Measurements from ENCODE around the gene RBM39.

Gene RBM39

GRCh38 chr20:35665949-35666288 is 76.1 kb downstream of the RBM39 start:
- FAIRE-seq: no peak

DNA sequence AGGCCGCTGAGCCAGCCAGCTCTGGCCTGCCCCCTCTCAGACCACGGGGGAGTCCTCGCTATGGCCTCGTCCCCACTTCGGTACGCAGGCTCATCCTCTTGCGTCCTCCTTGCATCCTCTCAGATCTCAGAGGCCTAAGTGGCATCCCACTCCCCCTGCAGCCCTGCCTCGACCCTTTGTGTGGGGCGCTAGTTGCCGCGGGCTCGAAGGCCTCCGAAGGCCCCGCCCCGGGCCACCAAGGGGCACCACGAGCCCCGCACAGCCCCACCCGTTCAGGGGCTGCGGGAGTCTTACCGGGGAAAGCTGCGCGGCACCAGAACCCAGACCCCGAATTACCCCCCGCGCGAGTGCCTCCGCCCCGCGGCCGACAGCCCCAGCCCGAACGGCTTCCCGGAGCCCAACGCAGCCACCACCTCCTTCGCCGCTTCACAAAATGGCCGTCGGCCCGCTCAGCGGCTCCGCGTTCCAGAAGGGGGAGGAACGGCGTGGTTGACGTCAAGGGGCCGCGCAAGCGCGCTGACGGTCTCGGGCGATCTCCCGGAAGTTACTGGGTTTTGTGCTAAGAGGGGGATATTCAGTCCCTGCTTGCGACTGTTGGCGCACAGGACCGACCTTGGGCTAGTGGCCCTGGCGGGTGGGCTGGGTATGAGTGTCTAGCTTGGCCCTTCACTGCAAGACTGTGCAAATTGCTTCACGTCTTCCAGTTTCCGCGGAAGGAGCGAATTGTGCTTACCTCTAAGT is 77.4 kb downstream of the RBM39 start, which contains the start of the genes CPNE1 and RBM12:
Gene CPNE1, minus strand, starts transcription at position 435 of the 741 bp plus-strand sequence. CDS start 31,977 bp downstream, outside the sequence.
Gene RBM12, minus strand, starts transcription at position 435 of the 741 bp plus-strand sequence. CDS start 9,578 bp downstream, outside the sequence.
- no peak for FAIRE-seq

- FAIRE-seq: no peak
Observed at GRCh38 chr20:35663516-35664465, 78.3 kb downstream of the RBM39 start.

DNA sequence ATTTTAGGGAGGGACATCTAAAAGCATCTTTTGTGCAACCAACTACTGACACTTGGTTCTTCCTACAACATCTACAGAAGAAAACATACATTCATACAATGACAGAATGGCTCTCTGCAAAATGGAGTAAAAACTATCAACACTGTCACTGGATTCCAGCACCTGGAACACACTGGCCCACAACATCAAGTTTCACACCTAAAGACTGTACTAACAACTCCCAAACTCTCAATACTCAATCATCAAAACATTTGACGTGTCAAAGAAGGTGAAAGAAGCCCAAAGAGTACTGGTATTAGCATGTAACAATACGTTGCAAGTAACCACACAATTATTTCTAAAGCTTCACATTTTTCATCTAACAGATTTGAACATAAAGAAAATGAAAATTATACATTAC is 79.5 kb downstream of the RBM39 start:
- FAIRE-seq: no peak

DNA sequence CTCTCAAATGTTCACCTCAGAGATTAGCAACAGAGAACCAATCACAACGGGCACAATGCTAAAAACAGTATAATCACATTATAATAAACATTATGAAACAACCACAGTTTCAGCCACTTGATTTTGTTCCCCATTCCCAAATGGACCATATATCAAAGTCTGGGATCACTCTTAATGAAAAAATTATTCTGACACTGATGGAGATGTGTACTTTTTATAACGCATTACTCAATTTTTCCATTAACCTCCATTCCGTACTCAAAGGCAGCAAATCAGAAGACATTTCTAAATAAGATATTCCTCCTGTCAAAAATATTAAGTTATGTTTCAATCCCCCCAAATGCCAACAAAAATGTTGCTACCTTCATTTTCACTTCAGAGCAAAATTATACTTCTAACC is 80.2 kb downstream of the RBM39 start:
- no peak for FAIRE-seq

GRCh38 chr20:35661053-35661452 is 81.0 kb downstream of the RBM39 start:
- FAIRE-seq: no peak

- no peak for FAIRE-seq
Observed at GRCh38 chr20:35660122-35660937, 81.7 kb downstream of the RBM39 start.

- FAIRE-seq: no peak
Observed at GRCh38 chr20:35657271-35657670, 84.8 kb downstream of the RBM39 start.

- no peak for FAIRE-seq
Observed at GRCh38 chr20:35654415-35654814, 87.6 kb downstream of the RBM39 start.

- FAIRE-seq: no peak
Observed at GRCh38 chr20:35653893-35654292, 88.2 kb downstream of the RBM39 start.
